K562 (cell line): ENCODE measurements around the gene LIPE. TPM values are rescaled to one million over a fixed set of nuclear protein-coding genes. Genes with fewer than 3 reads are reported as not detected.

Experiments
- HIVEP1 ChIP-seq: fragments of 250-450 bp; sonication (Bioruptor Pico); IDR thresholded peaks from 2 replicates; pipeline ENCODE4 v1.4.0; 2020; ENCODE audit warnings: mild to moderate bottlenecking
- HMGN3 ChIP-seq: IDR thresholded peaks from 2 replicates; pipeline ENCODE4 v1.6.1; 2011; ENCODE audit warnings: borderline replicate concordance, low read depth, mild to moderate bottlenecking, mixed read lengths, low read length; ENCODE audit not compliant: insufficient read length; ENCODE audit errors: extremely low read depth
- JUND ChIP-seq, 2 experiments: IDR thresholded peaks; 2 replicates in 1 of 2; 3 replicates in 1 of 2; pipeline ENCODE4 v1.6.1; 2011; ENCODE audit warnings: borderline replicate concordance in 2 of 2, low read depth in 2 of 2, low read length in 2 of 2, improper control_type of control experiment in 1 of 2, missing biosample characterization in 1 of 2, missing genetic modification characterization in 1 of 2, missing genetic modification reagents in 1 of 2
- NFIC ChIP-seq: fragments of 450-650 bp; IDR thresholded peaks from 2 replicates; pipeline ENCODE4 v1.6.1; 2017; ENCODE audit warnings: mild to moderate bottlenecking, inconsistent platforms
- NFRKB ChIP-seq: fragments of 450-650 bp; IDR thresholded peaks from 2 replicates; pipeline ENCODE4 v1.6.1; 2016; ENCODE audit warnings: low read depth
- REST ChIP-seq, 2 experiments: fragments of 450-650 bp; formaldehyde crosslinking in 1 of 2; IDR thresholded peaks; 2 replicates each; pipeline versions ENCODE4 v1.4.0 to v1.6.1; 2014 to 2020; ENCODE audit warnings: mild to moderate bottlenecking in 2 of 2, borderline replicate concordance in 1 of 2, low read depth in 1 of 2
- SAP30 ChIP-seq: fragments of 200-600 bp; sonication (generic); IDR thresholded peaks from 2 replicates; pipeline ENCODE4 v1.6.1; 2012; ENCODE audit warnings: borderline replicate concordance, low read depth, mild to moderate bottlenecking, moderate library complexity, low read length, control low read depth, inconsistent platforms; ENCODE audit not compliant: insufficient read depth, poor library complexity, severe bottlenecking
- SPI1 ChIP-seq: IDR thresholded peaks from 2 replicates; pipeline ENCODE4 v1.6.1; 2011; ENCODE audit warnings: low read depth, low read length, control low read depth, borderline replicate concordance
- UBTF ChIP-seq, 2 experiments: IDR thresholded peaks; 2 replicates each; pipeline ENCODE4 v1.6.1; 2012; ENCODE audit warnings: improper control_type of control experiment in 2 of 2, low read depth in 2 of 2, low read length in 2 of 2, borderline replicate concordance in 1 of 2
- ZNF174 ChIP-seq: fragments of 250-450 bp; sonication (Bioruptor Pico); IDR thresholded peaks from 2 replicates; pipeline ENCODE4 v1.4.0; 2020; ENCODE audit warnings: mild to moderate bottlenecking
- ZNF444 ChIP-seq: fragments of 250-450 bp; sonication (Bioruptor Pico); IDR thresholded peaks from 2 replicates; pipeline ENCODE4 v1.4.0; 2020; ENCODE audit warnings: mild to moderate bottlenecking, moderate library complexity
- ZNF740 ChIP-seq, 3 experiments: fragments of 200-800 bp in 1 of 3; sonication (Bioruptor generic) in 1 of 3; sonication (generic) in 1 of 3; formaldehyde crosslinking in 1 of 3; IDR thresholded peaks; 2 replicates each; pipeline versions ENCODE4 v1.6.1 to v1.8.0; 2016 to 2022; ENCODE audit warnings: mild to moderate bottlenecking in 2 of 3, missing compliant biosample characterization in 2 of 3, missing genetic modification characterization in 2 of 3, missing genetic modification reagents in 1 of 3
- ZNF830 ChIP-seq: fragments of 250-450 bp; sonication (Bioruptor Pico); IDR thresholded peaks from 2 replicates; pipeline ENCODE4 v1.5.0; 2021; ENCODE audit warnings: mild to moderate bottlenecking
- ZZZ3 ChIP-seq: fragments of 450-650 bp; IDR thresholded peaks from 2 replicates; pipeline ENCODE4 v1.6.1; 2016; ENCODE audit warnings: antibody characterized with exemption, mild to moderate bottlenecking, moderate library complexity
- polyA plus RNA-seq, 8 experiments: library from polyadenylated mRNA; depleted of rRNA in 4 of 8; stranded (reverse) in 5 of 8; unstranded in 3 of 8; fragments of >200 nt; fragmentation: Nextera tagmentation in 2 of 8; fragmentation: Illumina TruSeq in 1 of 8; extraction: Ambion mirVana in 2 of 8; extraction: Trizol in 1 of 8; gene quantifications; 2 replicates each; pipeline versions ENCODE4 v1.2.1 to v1.2.3, GENCODE V29; 2011 to 2014; ENCODE audit warnings: inconsistent platforms in 1 of 8, missing spikeins in 1 of 8
- total RNA-seq, 7 experiments: library from RNA; depleted of rRNA in 6 of 7; stranded (reverse); fragments of >200 nt in 6 of 7; fragmentation: Illumina TruSeq in 2 of 7; extraction: Trizol in 2 of 7; gene quantifications; 2 replicates each; pipeline versions ENCODE4 v1.2.1 to v1.2.3, GENCODE V29; 2011 to 2021; ENCODE audit warnings: low replicate concordance in 1 of 7

The LIPE gene
- total and polyA plus RNA-seq, 9 of the 15 experiments (the other 6 are each of a cell fraction or from before 2014, with no cell fraction given), result 0.22 TPM; not detected in 8

- TF ChIP-seq ZNF174 (no peak), JUND (IDR thresholded peaks at IDR 0.05; ENCODE audit: borderline replicate concordance, low read depth, low read length) (0 out of 2 replicates have a peak, but pooled peaks have one; percentile 28), JUND (tag; IDR thresholded peaks at IDR 0.05; ENCODE audit: borderline replicate concordance, low read depth, low read length) (no peak; the same call in 2 of the 3 replicates), ZNF830 (CRISPR knock-in tag) (no peak), UBTF (IDR thresholded peaks at IDR 0.05; ENCODE audit: borderline replicate concordance in 1 of 2, low read depth in 2 of 2, low read length in 2 of 2) (no peak), ZNF740 (CRISPR knock-in tag; IDR thresholded peaks at IDR 0.05) (no peak), ZNF740 (tag; IDR thresholded peaks at IDR 0.05) (no peak), NFRKB (no peak), HIVEP1 (no peak), REST (IDR thresholded peaks at IDR 0.05; ENCODE audit: borderline replicate concordance) (peak; percentile 20; the same call in 1 of the 2 replicates), REST (CRISPR knock-in tag; IDR thresholded peaks at IDR 0.05; ENCODE audit: low read depth) (no peak), NFIC (no peak), ZZZ3 (no peak), SPI1 (peak; percentile 64; the same call in 1 of the 2 replicates), ZNF444 (CRISPR knock-in tag) (no peak), SAP30 (no peak), HMGN3 (no peak)
Observed at GRCh38 chr19:42440357-42441048, 13.3 kb upstream of the LIPE start (continued).
